ENCODE data around the gene COX19. TPM values are rescaled to one million over a fixed set of nuclear protein-coding genes. Genes with fewer than 3 reads are reported as not detected.

Gene COX19
- total RNA-seq, 1 experiment from 2014 or later: 11.6 TPM

GRCh38 chr7:1014681-1015080 lies 39.3 kb upstream of the COX19 start:
- H3F3A ChIP-seq (ENCODE audit: low read length, unreplicated experiment): no peaks in the 10 kb centered on the region
- CTCF ChIA-PET: no interaction called here
- H3K9me2 ChIP-seq (replicated peaks; ENCODE audit: low read length): no peaks in the 10 kb centered on the region
- ATAC-seq: no peak
- BruUV-seq (replicated peaks): no TSS peak
- H3K9me3 ChIP-seq (ENCODE audit: low read length): no peaks in the 10 kb centered on the region
- no peaks in the 10 kb centered on the region for H3K36me3 ChIP-seq (ENCODE audit: low read depth, low read length)
- H3K79me2 ChIP-seq (ENCODE audit: low read length): no peaks in the 10 kb centered on the region
- H3K4me1 ChIP-seq (ENCODE audit: insufficient read depth, low read length): no peaks in the 10 kb centered on the region
- no peak for TF ChIP-seq EZH2phosphoT487 (IDR thresholded peaks at IDR 0.05; ENCODE audit: borderline replicate concordance, low read length)
- no peak for TF ChIP-seq EZH2 (IDR thresholded peaks at IDR 0.05; ENCODE audit: low read length, unreplicated experiment)
- no peak for TF ChIP-seq CTCF (conservative IDR thresholded peaks at IDR 0.05; ENCODE audit: low read depth, low read length)
- H2AFZ ChIP-seq (ENCODE audit: low read length): no peak overlapping the region
- H3K4me2 ChIP-seq (ENCODE audit: low read length): no peak overlapping the region
- H3K9ac ChIP-seq (ENCODE audit: low read length): no peak overlapping the region
- no peak overlapping the region for H3K4me3 ChIP-seq (ENCODE audit: low read length)
- POLR2A ChIA-PET (ENCODE audit: unreplicated experiment): no interaction called here
- H4K20me1 ChIP-seq (ENCODE audit: low read length): no peaks in the 10 kb centered on the region
- no peaks in the 10 kb centered on the region for H3K27me3 ChIP-seq (ENCODE audit: low read length)
- intact Hi-C loops (cut with micrococcal nuclease): no loop called here
- no peak for DNase-seq
- H3K27ac ChIP-seq (ENCODE audit: low read length): no peak overlapping the region

- POLR2A ChIA-PET (ENCODE audit: unreplicated experiment): no interaction called here
- H3K4me3 ChIP-seq (ENCODE audit: low read length): no peak overlapping the region
- ATAC-seq: no peak
Observed at GRCh38 chr7:1013581-1013980, 38.2 kb upstream of the COX19 start.

GRCh38 chr7:1012716-1013095 lies 37.4 kb upstream of the COX19 start:
- H3K79me2 ChIP-seq (ENCODE audit: low read length): no peaks in the 10 kb centered on the region
- H3K9me3 ChIP-seq (ENCODE audit: low read length): no peaks in the 10 kb centered on the region
- H3K4me2 ChIP-seq (ENCODE audit: low read length): no peak overlapping the region
- H3K4me1 ChIP-seq (ENCODE audit: insufficient read depth, low read length): no peaks in the 10 kb centered on the region
- ATAC-seq: no peak
- DNase-seq: no peak
- no peaks in the 10 kb centered on the region for H3F3A ChIP-seq (ENCODE audit: low read length, unreplicated experiment)
- no peak overlapping the region for H3K27ac ChIP-seq (ENCODE audit: low read length)
- no peaks in the 10 kb centered on the region for H3K27me3 ChIP-seq (ENCODE audit: low read length)
- no peaks in the 10 kb centered on the region for H3K9me2 ChIP-seq (replicated peaks; ENCODE audit: low read length)
- TF ChIP-seq EZH2 (IDR thresholded peaks at IDR 0.05; ENCODE audit: low read length, unreplicated experiment) (no peak), EZH2phosphoT487 (IDR thresholded peaks at IDR 0.05; ENCODE audit: borderline replicate concordance, low read length) (no peak), CTCF (conservative IDR thresholded peaks at IDR 0.05; ENCODE audit: low read depth, low read length) (no peak)
- CTCF ChIA-PET: no interaction called here
- no TSS peak for BruUV-seq (replicated peaks)
- H4K20me1 ChIP-seq (ENCODE audit: low read length): no peaks in the 10 kb centered on the region
- H2AFZ ChIP-seq (ENCODE audit: low read length): no peak overlapping the region
- no peaks in the 10 kb centered on the region for H3K36me3 ChIP-seq (ENCODE audit: low read depth, low read length)
- H3K9ac ChIP-seq (ENCODE audit: low read length): no peak overlapping the region
- no peak overlapping the region for H3K4me3 ChIP-seq (ENCODE audit: low read length)
- intact Hi-C loops (cut with micrococcal nuclease): no loop called here
- POLR2A ChIA-PET (ENCODE audit: unreplicated experiment): no interaction called here

More at GRCh38 chr7:1013581-1013980, 38.2 kb upstream of the COX19 start:
- Histone ChIP-seq H3K4me2 (ENCODE audit: low read length) (no peak overlapping the region), H3K36me3 (ENCODE audit: low read depth, low read length) (no peaks in the 10 kb centered on the region), H3K9me2 (replicated peaks; ENCODE audit: low read length) (no peaks in the 10 kb centered on the region), H2AFZ (ENCODE audit: low read length) (no peak overlapping the region), H3F3A (ENCODE audit: low read length, unreplicated experiment) (no peaks in the 10 kb centered on the region), H3K9me3 (ENCODE audit: low read length) (no peaks in the 10 kb centered on the region), H4K20me1 (ENCODE audit: low read length) (no peaks in the 10 kb centered on the region), H3K27me3 (ENCODE audit: low read length) (no peaks in the 10 kb centered on the region), H3K27ac (ENCODE audit: low read length) (no peak overlapping the region), H3K4me1 (ENCODE audit: insufficient read depth, low read length) (no peaks in the 10 kb centered on the region), H3K9ac (ENCODE audit: low read length) (no peak overlapping the region), H3K79me2 (ENCODE audit: low read length) (no peaks in the 10 kb centered on the region)
- DNase-seq: no peak
- TF ChIP-seq EZH2phosphoT487 (IDR thresholded peaks at IDR 0.05; ENCODE audit: borderline replicate concordance, low read length): no peak
- BruUV-seq (replicated peaks): no TSS peak
- CTCF ChIA-PET: no interaction called here
- intact Hi-C loops (cut with micrococcal nuclease): no loop called here

Measured in PC-3 (cell line).